GM18873 (cell line): Measurements from ENCODE around the gene GCC1.
"Not testable (repeated sequence)": the region's sequence is repeated elsewhere in the genome, so short reads cannot be mapped to it uniquely, and the experiment has no call there.

Experiments used
- ATAC-seq: cut with Tn5 transposase; IDR thresholded peaks from one replicate; pipeline ENCODE4 v1.9.1; 2021; ENCODE audit warnings: mild to moderate bottlenecking, moderate library complexity, moderate number of reproducible peaks; ENCODE audit not compliant: unreplicated experiment, low FRiP score

GCC1 gene

GRCh38 chr7:127591591-127591990 is 6.2 kb upstream of the GCC1 start:
- ATAC-seq, result no peak

GRCh38 chr7:127591189-127591588 is 5.8 kb upstream of the GCC1 start:
- ATAC-seq, result no peak

- no peak for ATAC-seq
Observed at GRCh38 chr7:127589896-127590295, 4.5 kb upstream of the GCC1 start.

GRCh38 chr7:127588697-127589482 is 3.5 kb upstream of the GCC1 start:
- no peak for ATAC-seq

GRCh38 chr7:127588019-127588696 is 2.8 kb upstream of the GCC1 start, which contains the start of gene ARF5:
ARF5 (plus strand) TSS chr7:127588411; CDS start chr7:127588499, 88 bp downstream.
- ATAC-seq, result peak; percentile 54

GRCh38 chr7:127587663-127588018 is 2.2 kb upstream of the GCC1 start:
- no peak for ATAC-seq

- ATAC-seq, result no peak
Observed at GRCh38 chr7:127586346-127586745, 950 bp upstream of the GCC1 start.

GRCh38 chr7:127584648-127585043 is 750 bp downstream of the GCC1 start:
- no peak for ATAC-seq

- ATAC-seq, result no peak
Observed at GRCh38 chr7:127582361-127582760, 3.0 kb downstream of the GCC1 start.

GRCh38 chr7:127581716-127582115 is 3.7 kb downstream of the GCC1 start:
- ATAC-seq, result no peak

GRCh38 chr7:127580612-127581011 is 4.8 kb downstream of the GCC1 start:
- ATAC-seq, result no peak

- ATAC-seq, result no peak
Observed at GRCh38 chr7:127578711-127579275, 6.6 kb downstream of the GCC1 start.

- no peak for ATAC-seq
Observed at GRCh38 chr7:127578036-127578684, 7.2 kb downstream of the GCC1 start.

- no peak for ATAC-seq
Observed at GRCh38 chr7:127571741-127572505, 13.5 kb downstream of the GCC1 start.

- not testable (repeated sequence) for ATAC-seq
Observed at GRCh38 chr7:127568034-127568433, 17.4 kb downstream of the GCC1 start.

- ATAC-seq, result no peak
Observed at GRCh38 chr7:127566242-127566641, 19.2 kb downstream of the GCC1 start.

- ATAC-seq, result no peak
Observed at GRCh38 chr7:127557803-127558202, 27.6 kb downstream of the GCC1 start.

- no peak for ATAC-seq
Observed at GRCh38 chr7:127556404-127556803, 29.0 kb downstream of the GCC1 start.

GRCh38 chr7:127551941-127552340 is 33.5 kb downstream of the GCC1 start:
- no peak for ATAC-seq

- ATAC-seq, result no peak
Observed at GRCh38 chr7:127550247-127550646, 35.1 kb downstream of the GCC1 start.
